HG03280 (cell line): ENCODE results near the gene FAM180B.
"Not testable (repeated sequence)": the region's sequence is repeated elsewhere in the genome, so short reads cannot be mapped to it uniquely, and the experiment has no call there.

ENCODE experiments used
- ATAC-seq: cut with Tn5 transposase; IDR thresholded peaks from one replicate; pipeline ENCODE4 v1.9.1; 2021; ENCODE audit warnings: mild to moderate bottlenecking, moderate library complexity; ENCODE audit not compliant: unreplicated experiment

FAM180B gene

DNA sequence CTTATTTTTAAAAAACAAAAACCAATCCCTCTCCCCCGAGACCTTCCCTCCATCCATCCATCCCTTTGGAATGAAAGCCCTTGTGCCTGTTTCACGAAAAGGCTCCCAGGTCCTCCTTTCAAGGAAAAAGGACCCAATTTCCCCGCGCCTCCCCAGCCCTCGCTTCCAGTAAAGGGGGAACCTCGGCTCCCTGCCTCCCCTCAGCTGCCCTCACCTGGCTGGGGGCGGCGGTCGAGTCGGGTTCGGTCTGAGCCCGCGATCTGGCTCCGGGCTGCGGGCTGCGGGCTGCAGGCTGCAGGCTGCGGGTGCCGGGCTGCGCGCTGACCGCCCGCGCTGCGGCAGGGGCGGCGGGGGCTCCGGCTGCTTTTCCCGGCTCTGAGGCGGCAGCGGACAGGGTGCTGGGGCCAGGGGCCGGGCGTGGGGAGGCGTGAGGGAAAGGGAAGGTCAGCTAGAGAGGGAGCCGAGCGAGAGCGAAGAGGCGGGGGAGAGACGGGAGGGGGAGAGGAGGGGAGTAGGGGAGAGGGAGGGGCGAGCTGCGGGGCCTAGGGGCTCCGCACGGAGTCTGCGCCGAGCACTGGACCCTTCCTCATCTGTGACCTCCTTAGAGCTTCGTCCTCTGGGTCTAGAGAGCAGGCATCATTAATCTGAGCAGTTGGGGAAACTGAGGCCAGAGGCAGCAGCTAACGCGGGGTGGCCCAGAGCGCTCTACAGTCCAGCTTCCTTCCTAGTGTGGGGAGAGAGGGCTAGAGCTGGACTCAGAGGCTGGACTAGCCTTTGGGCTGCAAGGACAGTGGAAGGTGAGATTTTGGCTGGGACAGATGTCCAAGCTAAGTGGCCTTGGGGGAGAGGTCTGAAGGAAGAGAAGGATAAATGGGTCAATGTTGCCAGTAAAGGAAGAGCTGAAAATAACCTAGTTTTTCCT, 7.7 kb downstream of the FAM180B start, which contains the start of gene C1QTNF4:
TSS of gene C1QTNF4 (minus strand) at position 478 of the 922 bp plus-strand sequence. CDS start 3,601 bp downstream, outside the sequence.
- ATAC-seq, result no peak

DNA sequence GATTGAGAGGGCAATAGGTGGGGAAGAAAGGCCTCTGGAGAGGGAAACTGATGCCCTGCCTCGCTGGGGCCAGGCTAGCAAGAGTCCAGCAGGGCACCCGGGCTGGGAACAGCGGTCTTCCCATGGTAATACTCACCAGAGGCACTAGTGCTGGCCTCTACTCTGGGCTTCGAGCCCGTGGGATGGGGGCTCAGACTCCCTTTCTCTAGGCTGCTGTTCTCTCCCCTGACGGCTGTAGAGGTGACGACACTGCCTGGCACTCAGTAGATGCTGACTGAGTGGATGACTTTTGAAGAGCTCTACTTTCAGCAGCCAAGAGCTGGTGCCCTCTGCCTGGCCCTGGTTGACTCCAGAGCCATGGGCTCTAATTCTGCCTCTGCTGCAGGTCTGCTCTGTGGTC, 8.6 kb downstream of the FAM180B start:
- no peak for ATAC-seq

DNA sequence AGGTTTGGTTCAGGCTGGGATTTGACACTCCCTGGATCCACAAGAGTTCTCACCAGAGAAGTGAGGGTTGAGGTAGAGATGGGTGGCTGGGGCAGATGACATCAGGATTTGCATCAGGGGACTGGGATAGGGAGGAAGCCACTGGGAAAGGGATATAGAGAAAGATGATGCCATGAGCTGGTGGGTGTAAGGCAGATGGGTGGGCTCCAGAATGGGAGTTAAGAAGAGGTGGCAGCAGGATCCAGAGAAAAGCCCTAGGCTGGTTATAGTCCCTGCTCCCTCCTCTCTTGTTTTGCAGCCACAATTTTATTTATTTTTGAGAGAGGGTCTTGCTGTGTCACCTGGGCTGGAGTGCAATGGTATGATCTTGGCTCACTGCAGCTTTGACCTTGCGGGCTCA, 9.5 kb downstream of the FAM180B start:
- no peak for ATAC-seq

DNA sequence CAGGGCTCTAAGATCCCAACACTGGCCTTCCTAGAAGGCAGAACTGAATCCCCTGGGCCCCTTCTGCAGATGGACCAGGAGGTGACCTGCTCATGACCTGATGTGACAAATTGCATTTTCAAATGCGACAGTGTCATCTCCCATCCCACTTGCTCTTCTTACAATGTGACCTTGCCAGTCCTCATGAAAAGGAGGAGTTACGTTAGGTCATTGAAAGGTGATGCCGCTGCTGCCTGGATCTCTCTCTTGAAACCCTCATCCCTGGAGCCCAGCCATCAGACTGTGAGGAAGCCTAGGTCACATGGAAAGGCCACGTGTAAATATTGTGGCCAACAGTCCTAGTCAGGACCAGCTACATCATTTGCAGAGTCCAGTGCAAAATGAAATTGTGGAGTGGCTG, 13.4 kb downstream of the FAM180B start:
- no peak for ATAC-seq

DNA sequence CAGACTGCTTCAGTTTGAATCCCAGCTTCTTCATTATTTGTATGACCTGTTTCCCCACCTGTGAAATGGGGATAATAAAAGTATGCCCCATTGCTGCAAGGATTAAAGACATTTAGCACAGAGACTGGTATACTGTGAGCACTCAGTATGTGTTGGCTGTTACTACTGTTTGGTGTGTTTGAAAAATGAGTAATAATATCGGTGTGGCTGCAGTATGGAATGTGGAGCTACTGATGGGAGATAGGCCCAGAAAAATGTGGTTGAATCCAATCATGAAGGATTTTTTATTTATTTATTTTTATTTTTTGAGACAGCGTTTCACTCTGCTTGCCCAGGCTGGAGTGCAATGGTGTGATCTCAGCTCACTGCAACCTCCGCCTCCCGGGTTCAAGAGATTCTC, 16.8 kb downstream of the FAM180B start:
- no peak for ATAC-seq

DNA sequence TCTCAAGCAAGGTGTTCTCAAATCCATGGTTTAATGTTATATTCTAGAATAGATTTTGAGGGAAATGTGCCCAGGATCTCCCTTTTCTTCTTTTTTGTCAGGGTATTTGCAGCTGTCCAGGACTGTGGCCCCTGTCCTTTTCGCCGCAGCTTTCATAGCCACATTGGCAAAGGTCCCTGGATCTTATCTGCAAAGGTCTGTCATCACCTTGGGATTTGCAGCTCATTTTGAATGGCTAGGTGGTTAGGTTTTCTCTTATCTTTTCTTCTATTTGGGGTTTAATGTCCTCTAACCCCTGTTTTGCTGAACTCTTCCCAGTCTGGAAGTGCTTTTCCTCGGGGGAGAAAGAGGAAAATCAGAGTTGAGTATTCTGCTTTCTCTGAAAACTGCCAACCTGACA, 19.4 kb downstream of the FAM180B start:
- ATAC-seq, result no peak

DNA sequence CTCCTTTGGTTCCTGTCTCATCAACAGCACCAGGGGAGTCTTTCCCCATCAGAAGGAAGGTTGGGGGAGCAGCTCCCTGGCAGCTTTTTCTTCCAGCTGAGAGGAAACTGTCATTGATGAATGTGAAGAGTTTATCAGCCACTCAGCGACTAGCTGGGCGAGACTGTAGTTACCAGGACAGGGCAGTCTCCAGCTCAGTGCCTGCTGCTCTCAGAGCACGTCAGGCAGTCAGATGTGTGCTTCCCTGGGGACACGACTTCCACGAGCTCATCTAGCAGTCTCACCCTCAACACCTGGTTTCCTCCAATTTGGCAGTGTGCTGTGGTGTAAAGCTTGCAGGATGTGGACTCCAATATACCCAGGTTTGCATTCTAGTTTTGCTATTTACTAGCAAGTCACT, 20.3 kb downstream of the FAM180B start:
- no peak for ATAC-seq

DNA sequence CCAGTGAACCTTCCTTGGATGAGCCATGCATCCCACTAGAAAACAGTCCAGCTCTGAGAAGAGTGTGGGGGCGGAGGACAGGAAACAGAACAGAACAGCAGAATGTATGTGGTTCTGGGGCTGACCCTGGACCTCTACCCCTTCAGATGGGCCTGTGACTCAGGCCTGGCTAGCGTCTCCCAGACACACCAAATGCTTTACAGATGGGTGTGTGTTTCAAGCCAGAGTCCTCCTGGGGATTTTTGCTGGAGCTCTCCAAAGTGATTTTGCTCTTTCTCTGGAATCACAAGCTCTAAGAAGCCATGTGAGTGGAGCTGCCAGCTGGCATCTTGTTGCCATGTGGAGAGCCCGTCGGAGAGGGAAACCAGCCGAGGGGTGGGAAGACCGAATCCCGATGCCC, 20.9 kb downstream of the FAM180B start:
- ATAC-seq, result no peak

DNA sequence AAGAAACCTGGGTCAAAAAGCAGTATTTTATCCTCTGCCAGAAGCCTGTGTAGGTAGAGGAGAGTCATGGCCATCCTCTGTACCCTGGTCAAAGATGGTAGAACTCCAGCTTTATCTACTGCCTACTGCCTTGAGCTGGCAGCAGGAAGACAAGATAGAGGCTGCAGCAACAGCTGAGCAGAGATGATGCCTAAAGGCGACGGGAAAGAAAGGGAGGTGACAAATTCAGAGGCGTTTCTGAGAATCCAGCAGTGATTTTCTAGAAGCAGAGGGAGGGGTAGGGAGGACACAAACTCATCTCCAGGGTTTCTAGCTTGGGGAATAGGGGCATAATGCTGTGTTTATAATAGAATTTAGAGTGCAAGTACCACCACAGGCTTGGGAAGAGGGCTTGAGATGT, 23.2 kb downstream of the FAM180B start:
- no peak for ATAC-seq

DNA sequence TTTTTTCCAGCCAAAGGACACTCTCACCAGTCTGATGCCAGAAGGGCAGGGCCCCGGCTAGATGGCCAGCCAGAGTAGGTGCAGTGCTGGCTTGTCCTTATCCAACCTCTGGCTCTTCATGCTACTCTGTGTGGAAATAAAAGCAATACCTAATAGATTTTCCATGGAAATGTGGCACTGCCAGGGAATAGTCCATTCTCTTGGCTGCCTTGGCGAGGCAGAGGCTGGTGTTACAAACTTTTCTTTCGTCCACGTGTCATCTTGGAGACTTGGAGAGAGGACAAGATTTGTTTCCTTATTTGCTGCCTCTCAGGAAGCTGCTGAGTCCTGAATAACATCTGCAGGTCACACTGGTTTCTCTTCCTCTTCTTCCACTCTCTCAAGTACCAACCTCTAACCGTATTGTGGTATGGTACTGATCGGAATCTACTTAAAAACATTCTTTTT, 24.9 kb downstream of the FAM180B start:
- peak; percentile 80 for ATAC-seq

DNA sequence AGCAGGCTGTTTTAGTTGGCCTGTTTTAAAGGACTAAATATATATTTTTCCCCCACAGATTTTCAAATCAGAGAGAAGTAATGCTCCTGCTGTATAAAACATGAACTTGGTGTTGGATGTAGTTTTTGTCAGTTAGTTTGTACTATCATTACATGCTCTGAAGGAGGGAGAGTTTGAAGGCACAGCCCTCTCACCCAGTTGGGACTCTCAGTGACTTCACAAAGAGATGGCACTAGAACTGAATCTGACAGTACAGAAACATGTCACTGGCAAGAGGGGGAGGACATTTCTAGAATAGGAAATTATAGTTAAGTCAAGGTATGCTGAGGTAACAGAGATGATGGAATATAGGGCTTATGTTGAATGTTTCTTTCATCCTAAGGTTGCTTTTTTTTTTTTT, 28.8 kb downstream of the FAM180B start:
- ATAC-seq, result no peak

DNA sequence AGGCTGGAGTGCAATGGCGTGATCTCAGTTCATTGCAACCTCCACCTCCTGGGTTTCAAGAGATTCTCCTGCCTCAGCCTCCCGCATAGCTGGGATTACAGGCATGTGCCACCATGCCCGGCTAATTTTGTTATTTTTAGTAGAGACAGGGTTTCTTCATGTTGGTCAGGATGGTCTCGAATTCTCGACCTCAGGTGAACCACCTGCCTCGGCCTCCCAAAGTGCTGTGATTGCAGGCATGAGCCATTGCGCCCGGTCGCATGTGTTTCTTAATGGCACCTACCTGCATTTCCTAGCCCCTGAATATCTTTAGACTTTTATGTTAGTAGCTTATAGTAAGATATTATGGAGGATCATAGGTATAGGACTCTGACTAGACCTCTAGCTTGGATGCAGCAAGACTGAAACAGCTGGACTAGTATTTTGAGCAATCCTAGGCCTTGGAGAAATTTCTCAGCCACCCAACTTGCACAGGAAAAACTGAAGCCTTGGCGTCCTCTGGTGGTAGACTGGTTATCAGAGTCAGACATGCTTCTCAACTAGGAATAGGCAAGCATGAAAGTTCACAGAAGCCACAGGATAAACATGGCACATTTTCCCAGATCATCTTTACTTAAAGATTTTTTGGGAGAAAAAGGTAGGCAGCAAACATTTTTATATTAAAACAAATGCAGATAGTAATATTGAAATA, 30.4 kb downstream of the FAM180B start:
- ATAC-seq, result no peak

DNA sequence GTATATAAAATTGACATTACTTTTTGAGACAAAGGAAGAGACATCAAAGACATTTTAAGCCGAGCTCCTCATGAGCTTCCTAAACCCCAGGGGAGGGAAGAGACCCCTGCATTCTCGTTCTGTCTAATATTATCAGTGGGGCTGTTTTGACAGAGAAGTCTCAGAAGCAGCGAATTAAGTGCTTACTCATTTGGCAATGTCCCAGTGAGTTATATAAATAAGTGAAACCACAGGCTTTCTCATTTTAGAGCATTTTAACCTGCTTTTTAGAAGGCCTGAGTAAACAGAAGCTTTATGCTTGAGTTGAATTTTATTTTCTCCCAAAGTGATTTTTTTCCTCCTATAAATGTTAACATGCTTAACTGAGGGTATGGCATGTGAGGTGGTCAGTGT, 30.9 kb downstream of the FAM180B start:
- ATAC-seq, result no peak

DNA sequence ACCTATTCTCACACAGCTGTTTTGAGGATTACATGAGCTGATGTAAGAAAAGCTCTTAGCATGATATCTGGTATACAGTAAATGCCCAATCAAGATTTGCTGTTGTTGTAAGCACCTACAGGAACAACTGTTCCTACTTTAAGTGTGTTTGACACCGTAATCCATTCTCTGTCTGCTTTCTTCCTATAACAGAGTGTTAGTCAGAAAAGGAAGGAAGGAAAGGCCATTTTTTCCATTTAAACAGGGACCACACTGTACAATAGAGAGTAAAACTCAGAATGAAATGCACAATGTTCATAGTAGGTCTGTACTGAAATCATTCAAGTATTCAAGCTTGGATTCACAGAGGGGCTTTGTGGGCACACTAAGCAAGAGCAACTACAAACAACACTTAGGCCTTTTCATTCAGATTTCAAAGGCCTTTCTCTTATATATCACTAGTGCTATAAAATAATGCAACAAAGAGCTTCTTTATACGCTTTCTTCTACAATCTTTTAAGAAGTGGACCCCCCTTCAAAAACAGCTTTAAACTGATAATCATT, 34.4 kb downstream of the FAM180B start:
- ATAC-seq, result no peak

DNA sequence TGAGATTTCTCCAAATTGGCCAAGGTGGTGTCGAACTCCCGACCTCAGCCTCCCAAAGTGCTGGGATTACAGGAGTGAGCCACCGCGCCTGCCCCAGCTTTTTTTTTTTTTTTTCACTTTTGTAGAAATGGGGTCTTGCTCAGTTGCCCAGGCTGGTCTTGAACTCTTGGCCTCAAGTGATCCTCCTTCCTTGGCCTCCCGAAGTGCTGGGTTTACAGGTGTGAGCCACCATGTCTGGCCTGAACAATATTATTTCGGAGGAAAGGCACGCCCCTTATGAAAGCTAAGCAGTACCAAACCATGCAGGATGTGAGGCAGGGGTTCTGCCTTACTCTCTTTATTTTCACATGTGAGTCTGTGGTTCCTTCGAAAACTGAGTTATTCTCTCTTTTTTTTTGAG, 39.8 kb downstream of the FAM180B start:
- no peak for ATAC-seq

DNA sequence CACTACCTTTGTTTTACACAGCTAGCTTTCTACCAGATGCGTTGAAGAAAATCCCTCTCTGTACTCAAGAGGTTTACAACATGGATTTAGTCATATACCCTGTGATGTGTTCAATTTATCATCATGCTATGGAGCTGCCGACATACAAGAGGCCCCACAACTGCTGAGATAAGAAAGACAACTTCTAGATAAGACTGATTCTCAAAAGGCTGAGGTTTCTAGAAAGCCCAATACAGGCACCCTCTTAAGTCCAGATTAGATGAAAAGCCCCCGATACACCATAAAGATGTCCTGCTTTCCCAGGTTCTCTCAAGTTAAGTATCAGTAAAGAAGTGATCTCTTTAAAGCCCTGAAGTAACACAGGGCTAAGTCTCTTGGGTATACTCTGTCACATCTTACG, 41.5 kb downstream of the FAM180B start:
- no peak for ATAC-seq

DNA sequence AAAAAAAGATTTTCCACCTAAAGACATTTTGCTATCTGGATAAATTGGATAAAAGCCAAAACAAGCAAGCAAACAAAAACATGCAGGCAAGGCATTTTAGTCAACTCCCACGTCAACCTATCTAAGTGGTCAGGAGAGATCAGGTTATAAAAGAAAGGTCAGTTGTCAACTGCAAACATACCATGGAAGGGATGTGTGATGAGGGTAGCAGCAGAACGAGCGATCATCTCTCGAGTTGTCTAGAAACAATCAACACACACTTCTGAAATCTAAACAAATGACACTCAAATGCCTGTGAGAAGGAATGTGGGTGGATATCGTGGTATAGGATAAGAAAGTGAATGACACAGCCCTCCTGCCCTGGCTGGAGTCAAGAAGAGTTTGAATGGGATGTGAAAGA, 45.0 kb downstream of the FAM180B start:
- ATAC-seq, result no peak

DNA sequence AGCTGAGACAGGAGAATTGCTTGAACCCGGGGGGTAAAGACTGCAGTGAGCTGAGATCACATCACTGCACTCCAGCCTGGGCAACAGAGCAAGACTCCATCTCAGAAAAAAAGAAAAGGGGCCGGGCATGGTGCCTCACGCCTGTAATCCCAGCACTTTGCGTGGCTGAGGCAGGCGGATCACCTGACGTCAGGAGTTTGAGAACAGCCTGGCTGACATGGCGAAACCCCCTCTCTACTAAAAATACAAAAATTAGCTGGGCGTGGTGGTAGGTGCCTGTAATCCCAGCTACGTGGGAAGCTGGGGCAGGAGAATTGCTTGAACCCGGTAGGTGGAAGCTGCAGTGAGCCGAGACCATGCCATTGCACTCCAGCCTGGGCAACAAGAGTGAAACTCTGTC, 49.9 kb downstream of the FAM180B start:
- not testable (repeated sequence) for ATAC-seq
